SK-N-SH (cell line): ENCODE data around the gene JKAMP. TPM values are rescaled to one million over a fixed set of nuclear protein-coding genes. Genes with fewer than 3 reads are reported as not detected.

Experiments
- CTCF ChIA-PET: fragments of 300-600, 350-600 bp; formaldehyde crosslinking; extraction: SDS; loops from one replicate; lab custom pipeline; 2021; lab: Yijun Ruan, JAX
- POLR2A ChIA-PET: fragments of 350-600 bp; sonication (Branson Sonifier 250); formaldehyde crosslinking; extraction: SDS; loops from one replicate; lab custom pipeline; 2020; ENCODE audit warnings: antibody characterized with exemption, inconsistent platforms; lab: Yijun Ruan, JAX
- DNase-seq: peaks from one replicate; pipeline ENCODE4 v3.0.0; 2012
- H2AFZ ChIP-seq: fragments of 200-600 bp; sonication (generic); 2 replicates; pipeline ENCODE4 v1.8.1; 2016; ENCODE audit warnings: antibody characterized with exemption, mild to moderate bottlenecking, low read depth
- H3F3A ChIP-seq: fragments of 200-600 bp; sonication (generic); replicated peaks from 2 replicates; pipeline ENCODE3; 2016; ENCODE audit warnings: antibody characterized with exemption, mild to moderate bottlenecking; ENCODE audit not compliant: insufficient read depth
- H3K27ac ChIP-seq, 2 experiments: fragments of 200-500 bp in 1 of 2; fragments of 200-600 bp in 1 of 2; sonication (Bioruptor generic) in 1 of 2; sonication (generic), shearing (Covaris generic) in 1 of 2; 2 replicates each; pipeline versions ENCODE4 v1.5.1 to v1.6.1; 2014 to 2016; ENCODE audit warnings: low read depth in 2 of 2, inconsistent platforms in 1 of 2, low read length in 1 of 2, mild to moderate bottlenecking in 1 of 2, mixed read lengths in 1 of 2
- H3K27me3 ChIP-seq: fragments of 200-600 bp; sonication (generic), shearing (Covaris generic); 2 replicates; pipeline ENCODE4 v1.6.1; 2016; ENCODE audit warnings: mixed run types; ENCODE audit not compliant: insufficient read depth
- H3K36me3 ChIP-seq, 2 experiments: fragments of 200-500 bp in 1 of 2; fragments of 200-600 bp in 1 of 2; sonication (Bioruptor generic) in 1 of 2; sonication (generic) in 1 of 2; replicated peaks in 1 of 2; 2 replicates each; pipeline versions ENCODE3 to v1.5.1; 2014 to 2016; ENCODE audit warnings: low read length in 1 of 2, mild to moderate bottlenecking in 1 of 2; ENCODE audit not compliant: insufficient read depth in 2 of 2, control insufficient read depth in 1 of 2
- H3K4me1 ChIP-seq, 2 experiments: fragments of 200-500 bp in 1 of 2; fragments of 200-600 bp in 1 of 2; sonication (Bioruptor generic) in 1 of 2; sonication (generic), shearing (Covaris generic) in 1 of 2; 2 replicates each; pipeline versions ENCODE4 v1.5.1 to v1.6.1; 2014 to 2016; ENCODE audit warnings: low read depth in 1 of 2, low read length in 1 of 2, mixed run types in 1 of 2; ENCODE audit not compliant: insufficient read depth in 2 of 2, control insufficient read depth in 1 of 2
- H3K4me2 ChIP-seq: fragments of 200-600 bp; sonication (generic), shearing (Covaris generic); 2 replicates; pipeline ENCODE4 v1.6.1; 2017; ENCODE audit warnings: mixed run types
- H3K4me3 ChIP-seq, 2 experiments: fragments of 200-500 bp in 1 of 2; fragments of 200-600 bp in 1 of 2; sonication (Bioruptor generic) in 1 of 2; sonication (generic), shearing (Covaris generic) in 1 of 2; 2 replicates each; pipeline versions ENCODE4 v1.5.1 to v1.8.1; 2014 to 2016; ENCODE audit warnings: low read depth in 2 of 2, inconsistent platforms in 1 of 2, low read length in 1 of 2, mild to moderate bottlenecking in 1 of 2, mixed read lengths in 1 of 2, moderate library complexity in 1 of 2
- H3K79me2 ChIP-seq: fragments of 200-600 bp; sonication (generic); 2 replicates; pipeline ENCODE4 v1.8.1; 2017; ENCODE audit warnings: mild to moderate bottlenecking; ENCODE audit not compliant: insufficient read depth
- H3K9ac ChIP-seq: fragments of 200-600 bp; sonication (generic); 2 replicates; pipeline ENCODE4 v1.6.1; 2017; ENCODE audit warnings: mixed run types
- H3K9me2 ChIP-seq: fragments of 200-600 bp; sonication (generic); 2 replicates; pipeline ENCODE4 v1.6.1; 2017; ENCODE audit warnings: mixed run types
- H3K9me3 ChIP-seq: fragments of 200-600 bp; sonication (generic); 2 replicates; pipeline ENCODE4 v1.6.1; 2017; ENCODE audit warnings: mixed run types, mild to moderate bottlenecking, moderate library complexity
- H4K20me1 ChIP-seq: fragments of 200-600 bp; sonication (generic); 2 replicates; pipeline ENCODE4 v1.6.1; 2017; ENCODE audit warnings: mild to moderate bottlenecking, mixed run types; ENCODE audit not compliant: insufficient read depth
- CHD2 ChIP-seq: fragments of 150-350 bp; IDR thresholded peaks from 2 replicates; pipeline ENCODE4 v1.6.1; 2018; ENCODE audit warnings: low read length; ENCODE audit not compliant: partially characterized antibody
- ELF1 ChIP-seq: IDR thresholded peaks from 2 replicates; pipeline ENCODE4 v1.4.0; 2012
- FOSL2 ChIP-seq: IDR thresholded peaks from 2 replicates; pipeline ENCODE4 v1.4.0; 2012; ENCODE audit warnings: low read depth, mild to moderate bottlenecking, moderate library complexity, borderline replicate concordance
- FOXJ3 ChIP-seq: sonication (generic); formaldehyde crosslinking; IDR thresholded peaks from 2 replicates; pipeline ENCODE4 v1.5.1; 2020; ENCODE audit warnings: mild to moderate bottlenecking, missing genetic modification reagents
- GABPA ChIP-seq: IDR thresholded peaks from 2 replicates; pipeline ENCODE4 v1.4.0; 2012; ENCODE audit warnings: low read depth, mild to moderate bottlenecking
- MEF2A ChIP-seq: IDR thresholded peaks from 2 replicates; pipeline ENCODE4 v1.4.0; 2012; ENCODE audit warnings: low read depth, borderline replicate concordance
- NFIC ChIP-seq: IDR thresholded peaks from 2 replicates; pipeline ENCODE4 v1.4.0; 2012; ENCODE audit warnings: borderline replicate concordance
- NRF1 ChIP-seq: IDR thresholded peaks from 2 replicates; pipeline ENCODE4 v1.6.1; 2012; ENCODE audit warnings: low read depth, mild to moderate bottlenecking, low read length
- PBX3 ChIP-seq: IDR thresholded peaks from 2 replicates; pipeline ENCODE4; 2012
- POLR2AphosphoS5 ChIP-seq: IDR thresholded peaks from 2 replicates; pipeline ENCODE4 v1.6.1; 2012; ENCODE audit warnings: low read depth, low read length
- RFX5 ChIP-seq: IDR thresholded peaks from 2 replicates; pipeline ENCODE4 v1.6.1; 2012; ENCODE audit warnings: mild to moderate bottlenecking, improper control_type of control experiment, low read length
- SIN3A ChIP-seq: IDR thresholded peaks from 2 replicates; pipeline ENCODE4 v1.6.1; 2012; ENCODE audit warnings: low read depth, mild to moderate bottlenecking, low read length, moderate library complexity, borderline replicate concordance
- TCF12 ChIP-seq: IDR thresholded peaks from 2 replicates; pipeline ENCODE4 v1.4.0; 2012
- TEAD4 ChIP-seq: IDR thresholded peaks from 2 replicates; pipeline ENCODE4 v1.4.0; 2012; ENCODE audit warnings: mild to moderate bottlenecking, borderline replicate concordance; ENCODE audit not compliant: insufficient read depth
- USF2 ChIP-seq: fragments of 150-350 bp; IDR thresholded peaks from 2 replicates; pipeline ENCODE4 v1.6.1; 2017; ENCODE audit warnings: antibody characterized with exemption, low read length, low read depth, borderline replicate concordance
- YY1 ChIP-seq: IDR thresholded peaks from 2 replicates; pipeline ENCODE4 v1.4.0; 2012; ENCODE audit warnings: low read depth, mild to moderate bottlenecking
- ZBTB33 ChIP-seq: IDR thresholded peaks from 2 replicates; pipeline ENCODE4 v1.4.0; 2012; ENCODE audit warnings: low read depth, borderline replicate concordance
- WGBS: methylation state at CpG from one replicate; pipeline ENCODE4 v1.1.6; 2017; ENCODE audit warnings: low lambda C conversion rate; 5-methylcytosine and 5-hydroxymethylcytosine counted together
- polyA plus RNA-seq, 3 experiments: library from polyadenylated mRNA; depleted of rRNA; stranded (reverse); fragments of >200 nt; gene quantifications; 2 replicates each; pipeline ENCODE4 v1.2.3, GENCODE V29; 2012
- TF ChIP-seq, protein P1 (sequence below): IDR thresholded peaks from 2 replicates; pipeline ENCODE4 v1.4.0; 2012; ENCODE audit warnings: low read depth

The JKAMP gene
- polyA plus RNA-seq, 1 of the 3 experiments (the other 2 are of a cell fraction), result 95.4 TPM

DNA sequence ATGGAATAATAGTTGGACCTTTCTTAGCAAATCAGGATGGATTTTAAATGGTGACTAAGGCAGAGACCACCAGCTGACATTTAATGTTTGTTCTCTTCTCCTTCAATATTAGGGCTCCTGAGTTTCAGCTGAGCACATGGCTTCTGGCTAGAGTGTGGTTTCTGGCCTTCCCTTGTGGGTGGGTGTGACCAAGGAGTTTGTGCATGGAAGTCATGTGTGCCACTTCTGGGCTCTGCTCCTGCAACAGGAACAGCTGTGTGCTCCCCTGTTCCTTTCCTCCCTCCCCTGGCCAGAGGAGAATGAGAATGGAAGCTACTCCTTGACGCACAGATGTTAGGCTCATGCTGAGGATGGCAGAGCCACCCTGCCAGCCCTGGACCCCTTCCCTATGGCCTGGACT, 48.1 kb downstream of the JKAMP start:
- no peak overlapping the region for H3K4me3 ChIP-seq
- ChIA-PET CTCF (interaction anchor here (1.3 to 3.9 kb wide), 2 partner anchors 44 to 366 kb away, joined by 3 to 17 read pairs; partner anchors contain the start of gene CCDC175), POLR2A (no interaction called here)
- H3K27me3 ChIP-seq, result no peaks in the 10 kb centered on the region
- no peaks in the 10 kb centered on the region for H3F3A ChIP-seq
- peaks cover 0 to 6% of the 10 kb centered on the region in 2 experiments; a peak in 2 of 4 replicates for H3K4me1 ChIP-seq
- 60% methylated on average over 1 of the region's 1 CpG for WGBS
- no peak overlapping the region for H2AFZ ChIP-seq
- H4K20me1 ChIP-seq, result no peaks in the 10 kb centered on the region
- no peaks in the 10 kb centered on the region for H3K9me2 ChIP-seq
- TF ChIP-seq MEF2A (no peak), FOSL2 (no peak), ELF1 (no peak), SIN3A (no peak), TCF12 (no peak), NRF1 (no peak), ZBTB33 (no peak), RFX5 (no peak), NFIC (no peak), FOXJ3 (CRISPR knock-in tag) (no peak), PBX3 (no peak), USF2 (no peak), CHD2 (no peak), GABPA (no peak), POLR2AphosphoS5 (no peak), YY1 (no peak), TEAD4 (no peak)
- TF ChIP-seq, protein P1, sequence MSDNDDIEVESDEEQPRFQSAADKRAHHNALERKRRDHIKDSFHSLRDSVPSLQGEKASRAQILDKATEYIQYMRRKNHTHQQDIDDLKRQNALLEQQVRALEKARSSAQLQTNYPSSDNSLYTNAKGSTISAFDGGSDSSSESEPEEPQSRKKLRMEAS, result no peak
- no peaks in the 10 kb centered on the region for H3K79me2 ChIP-seq
- no peaks in the 10 kb centered on the region for H3K36me3 ChIP-seq
- no peak overlapping the region for H3K4me2 ChIP-seq
- H3K27ac ChIP-seq, result no peak overlapping the region
- DNase-seq, result no peak
- 0 out of 2 replicates have a peak, but pooled peaks cover 6% of the 10 kb centered on the region for H3K9me3 ChIP-seq
- H3K9ac ChIP-seq, result no peak overlapping the region
